ENCODE measurements around the gene HIVEP3.

The HIVEP3 gene

DNA sequence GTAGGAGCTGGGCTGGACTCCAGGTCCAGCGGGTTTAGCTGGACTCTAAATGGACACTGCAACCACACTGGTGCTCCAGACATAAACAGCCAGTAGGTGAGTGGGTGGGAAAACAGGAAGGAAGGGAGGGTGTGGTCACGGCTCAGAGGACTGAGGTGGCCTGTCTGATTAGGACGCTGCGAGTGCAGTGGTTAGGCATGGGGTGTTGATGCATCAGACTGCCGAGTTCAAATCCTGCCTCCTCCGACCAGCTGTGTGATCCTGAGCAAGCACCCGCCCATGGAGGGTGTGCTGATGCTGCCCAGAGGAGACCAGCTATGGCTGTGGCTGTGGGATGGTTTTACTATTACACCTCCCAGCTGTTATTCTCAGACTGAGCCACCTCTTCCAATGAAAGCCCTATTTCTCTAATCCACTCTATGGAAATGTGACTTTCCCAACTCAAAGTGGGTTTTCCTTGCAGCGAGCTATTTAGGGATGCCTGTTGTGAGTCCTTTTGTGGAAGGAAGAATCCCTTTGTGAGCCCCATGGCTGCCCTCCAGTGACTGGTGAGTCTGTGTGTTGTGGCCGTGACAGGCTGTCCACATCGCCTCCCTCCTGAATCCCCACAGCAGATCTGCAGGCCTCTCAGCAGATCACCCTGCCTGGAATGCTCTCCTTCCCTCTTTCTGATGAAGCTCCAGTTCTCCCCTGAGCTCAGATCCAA lies 377.7 kb downstream of the HIVEP3 start:
- DNase-seq: no peak

DNA sequence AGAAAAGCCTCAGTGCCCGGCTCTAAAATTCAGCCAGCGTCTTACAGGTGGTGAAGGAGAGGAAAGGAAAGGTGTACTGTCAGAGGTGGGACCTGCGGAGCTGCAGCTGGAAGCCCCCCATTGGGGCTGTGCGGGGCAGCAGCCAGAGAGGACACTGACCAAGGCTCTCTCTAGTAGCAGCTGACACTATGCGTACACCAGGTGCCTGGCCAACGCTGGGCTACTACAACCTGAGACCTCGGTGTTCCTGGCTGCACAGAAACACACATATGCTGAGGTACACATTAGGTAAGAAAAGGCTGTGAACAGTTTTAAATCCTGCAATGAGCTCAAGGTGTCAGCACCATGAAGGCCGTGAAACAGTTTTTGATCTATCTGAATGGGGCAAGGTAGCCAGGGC lies 378.7 kb downstream of the HIVEP3 start:
- DNase-seq: no peak

DNA sequence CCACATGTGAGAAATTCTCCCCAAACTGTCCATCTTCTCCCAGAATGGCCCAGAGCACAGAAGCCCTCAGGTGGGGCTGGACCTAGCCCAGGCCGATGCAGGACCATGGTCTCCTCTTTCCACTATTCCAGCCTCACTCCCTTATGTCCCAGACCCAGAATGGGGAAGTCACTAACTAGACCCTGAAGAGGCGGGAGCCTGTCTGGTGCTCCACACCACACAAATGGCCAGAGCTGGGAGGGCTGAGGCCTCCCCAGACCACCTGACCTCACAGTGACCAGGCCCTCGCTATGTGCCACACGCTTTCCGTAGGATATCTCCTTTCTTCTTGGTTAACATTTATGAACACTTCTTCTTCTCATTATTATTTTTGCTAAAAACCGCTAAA lies 379.3 kb downstream of the HIVEP3 start:
- no peak for DNase-seq

DNA sequence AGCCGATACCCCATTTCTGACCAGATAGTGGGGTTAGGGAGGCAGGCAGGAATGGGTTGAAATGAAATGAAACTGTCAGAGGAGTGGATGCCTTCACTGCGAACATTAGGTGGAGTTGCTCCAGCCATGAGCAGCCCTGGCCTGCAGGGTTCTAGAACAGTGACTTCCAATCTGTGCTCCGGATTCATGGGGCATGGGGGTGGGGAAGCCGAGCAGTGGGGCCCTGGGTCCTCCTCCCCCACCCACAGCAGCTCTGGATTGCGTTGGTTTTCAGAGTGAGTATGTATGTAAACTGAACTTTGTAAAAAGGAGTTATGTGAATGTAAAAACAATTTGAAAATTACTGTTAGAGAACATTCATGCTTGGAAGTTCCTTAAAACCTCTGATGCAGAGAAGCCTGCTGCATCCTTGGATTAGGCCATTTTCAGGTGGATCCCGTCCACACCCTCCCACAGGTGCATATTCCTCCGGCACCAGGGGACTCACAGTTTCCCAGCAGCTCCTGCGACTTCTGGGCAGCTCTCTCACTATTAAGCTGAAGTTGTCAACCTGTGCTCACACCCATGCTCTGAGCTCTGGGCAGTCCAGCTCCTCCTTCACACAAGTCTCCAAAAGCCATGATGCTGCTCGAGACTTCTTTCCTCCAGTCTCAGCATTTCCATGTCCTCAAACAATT lies 379.8 kb downstream of the HIVEP3 start:
- DNase-seq: no peak

DNA sequence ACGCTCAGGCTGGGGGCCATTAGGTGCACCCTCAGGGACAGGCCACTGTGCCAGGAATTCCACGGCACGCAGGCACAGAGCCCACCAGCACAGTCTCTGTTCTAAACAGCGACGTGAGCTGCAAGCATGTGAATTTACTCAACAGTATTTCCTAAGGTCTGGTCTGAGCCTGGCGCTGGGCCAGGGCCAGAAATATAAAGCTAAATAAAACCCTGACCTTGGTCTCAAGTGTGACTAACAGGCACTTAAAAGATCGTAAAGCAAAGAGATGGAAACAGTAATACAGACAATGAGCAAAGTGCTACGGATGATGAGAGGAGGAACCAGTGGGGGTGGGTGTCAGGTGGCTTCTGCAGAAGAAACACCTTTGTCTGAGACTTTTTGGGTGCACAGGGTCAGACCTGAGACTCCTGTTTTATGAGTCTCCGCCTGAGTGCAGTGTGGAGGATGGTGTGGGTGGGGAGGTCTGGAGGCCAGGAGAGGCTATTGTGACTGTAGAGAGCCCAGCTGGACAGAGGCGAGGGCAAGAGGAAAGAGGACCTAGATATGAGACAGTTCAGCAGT lies 380.9 kb downstream of the HIVEP3 start:
- no peak for DNase-seq

DNA sequence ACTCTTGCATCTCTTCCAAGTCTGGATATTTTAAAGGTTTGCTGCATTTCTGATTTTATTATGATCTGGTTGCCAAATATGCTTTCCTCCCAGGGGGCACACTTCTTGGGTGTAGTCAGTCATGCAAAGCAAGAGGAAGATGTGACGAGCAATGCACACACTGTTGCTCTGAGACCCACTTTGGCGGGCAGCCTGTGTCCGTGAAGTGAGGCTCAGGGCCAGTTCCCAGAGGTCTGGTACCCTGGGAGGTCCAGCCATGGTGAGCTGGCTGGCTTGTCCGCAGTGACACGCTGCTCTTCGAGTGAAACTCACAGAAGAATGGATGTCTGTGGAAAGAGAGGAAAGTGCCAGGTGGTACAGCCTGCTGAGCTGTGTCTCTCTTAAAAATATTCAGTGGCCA lies 381.5 kb downstream of the HIVEP3 start:
- no peak for DNase-seq

DNA sequence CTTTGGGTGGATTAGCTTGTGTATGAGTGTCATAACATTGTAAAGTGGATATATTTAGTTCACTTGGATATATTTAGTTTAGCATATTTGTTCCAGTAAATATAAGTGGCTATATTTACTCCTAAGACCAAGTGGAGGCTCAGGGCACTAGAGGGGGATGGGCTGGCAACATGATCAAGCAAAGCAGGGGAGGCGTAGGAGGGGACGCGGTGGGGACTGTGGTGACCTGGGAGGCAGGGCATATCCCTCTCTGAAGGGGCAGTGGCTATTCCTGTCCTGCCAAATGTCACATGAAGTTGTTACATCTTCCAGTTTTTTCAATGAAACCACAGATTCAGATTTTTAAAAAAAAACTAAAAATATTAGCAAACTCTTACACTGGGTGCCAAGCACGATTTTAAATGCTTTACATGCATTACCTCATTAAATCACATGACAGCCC lies 382.3 kb downstream of the HIVEP3 start:
- no peak for DNase-seq

DNA sequence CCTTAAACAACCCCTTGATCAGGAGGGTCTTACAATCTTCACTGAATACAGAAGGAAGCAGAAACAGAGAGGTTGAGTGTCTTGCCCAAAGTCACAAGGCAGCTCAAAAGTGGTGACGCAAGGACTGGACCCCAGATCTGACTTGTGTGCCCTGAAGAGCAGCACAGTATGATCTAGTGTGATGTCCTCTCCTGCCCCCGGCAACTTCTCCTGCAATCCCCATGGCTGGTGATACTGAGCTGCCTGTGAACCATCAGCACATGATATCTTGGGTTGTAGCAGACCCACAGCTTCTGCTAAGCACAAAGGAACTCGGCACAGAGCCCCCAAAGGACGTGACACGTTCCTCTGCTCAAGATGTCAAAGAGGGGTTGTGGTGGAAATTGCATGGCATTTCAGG lies 383.0 kb downstream of the HIVEP3 start:
- no peak for DNase-seq

DNA sequence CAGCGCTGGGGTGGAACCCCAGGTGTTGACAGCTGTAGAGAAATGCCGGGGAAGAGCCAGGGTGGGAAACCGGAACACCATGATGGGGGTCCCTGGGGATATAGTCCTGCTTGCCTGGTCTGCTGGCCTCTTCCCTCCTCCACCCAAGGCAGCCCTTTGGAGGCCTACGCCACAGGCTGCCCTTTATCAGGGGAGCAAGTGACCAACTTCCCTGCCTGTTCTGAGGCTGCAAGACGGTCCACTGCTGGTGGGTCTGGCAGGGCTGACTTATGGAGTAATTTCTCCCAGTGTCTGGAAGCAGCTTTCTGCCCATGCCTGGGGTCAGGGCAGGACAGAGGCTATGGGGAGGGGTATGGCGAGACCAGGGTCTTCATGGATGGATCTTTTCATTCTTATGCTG lies 383.4 kb downstream of the HIVEP3 start:
- DNase-seq: no peak

DNA sequence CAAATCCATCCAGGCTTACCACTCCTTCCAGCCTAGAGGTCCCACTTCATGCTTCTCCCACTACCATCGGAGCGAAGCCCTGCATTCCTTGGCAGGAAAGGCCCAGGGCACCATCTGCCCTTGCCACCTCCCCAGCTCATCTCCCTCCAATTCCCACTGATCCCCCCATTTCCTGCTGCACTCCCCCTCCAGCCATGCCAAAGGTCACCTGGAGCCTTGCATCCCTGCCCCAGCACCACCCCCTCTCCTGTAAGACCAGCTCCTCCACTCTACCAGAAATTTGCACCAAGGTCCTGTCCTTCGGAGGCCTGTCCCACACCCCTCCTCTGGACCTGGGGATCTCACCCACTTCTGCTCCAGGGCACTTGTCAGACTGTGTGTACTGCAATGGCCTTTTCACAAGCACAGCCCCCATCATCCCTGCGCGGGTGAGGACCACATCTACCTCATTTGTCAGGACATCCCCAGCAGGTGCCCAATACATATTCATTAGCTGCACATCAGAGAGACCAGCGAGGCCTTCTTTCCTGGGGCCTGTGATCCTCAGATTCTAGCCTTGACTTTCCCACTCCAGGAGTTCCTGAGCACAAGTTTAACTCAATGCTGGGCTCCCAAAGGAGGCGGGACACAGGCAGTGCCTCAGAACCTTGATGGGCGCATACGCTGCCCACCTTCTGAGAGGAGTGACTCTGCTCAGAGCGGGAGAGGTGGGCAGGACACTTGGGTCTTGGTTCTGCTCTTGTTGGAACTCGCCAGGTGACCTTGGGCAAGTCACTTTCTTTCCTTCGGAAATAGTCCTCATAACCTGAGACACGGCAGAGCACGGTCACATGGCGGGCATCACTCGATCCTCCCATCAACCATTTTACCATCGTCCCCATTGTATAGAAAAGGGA lies 384.3 kb downstream of the HIVEP3 start:
- no peak for DNase-seq

DNA sequence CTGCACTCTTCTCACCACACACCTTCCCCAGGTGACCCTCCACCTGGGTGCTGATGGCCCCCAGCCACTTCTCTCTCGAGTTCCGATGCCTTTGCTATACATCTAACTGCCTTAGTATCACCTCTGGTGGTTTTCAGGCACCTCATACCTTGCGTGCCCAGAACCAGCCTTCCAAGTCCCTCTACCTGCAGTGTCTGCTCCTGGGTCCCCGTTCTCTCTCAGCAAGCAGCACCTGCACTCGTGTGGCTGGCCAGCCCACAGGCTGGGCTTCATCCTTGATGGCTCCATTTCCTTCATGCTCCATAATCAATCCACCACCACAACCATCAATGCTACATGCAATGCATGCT lies 385.0 kb downstream of the HIVEP3 start:
- no peak for DNase-seq

DNA sequence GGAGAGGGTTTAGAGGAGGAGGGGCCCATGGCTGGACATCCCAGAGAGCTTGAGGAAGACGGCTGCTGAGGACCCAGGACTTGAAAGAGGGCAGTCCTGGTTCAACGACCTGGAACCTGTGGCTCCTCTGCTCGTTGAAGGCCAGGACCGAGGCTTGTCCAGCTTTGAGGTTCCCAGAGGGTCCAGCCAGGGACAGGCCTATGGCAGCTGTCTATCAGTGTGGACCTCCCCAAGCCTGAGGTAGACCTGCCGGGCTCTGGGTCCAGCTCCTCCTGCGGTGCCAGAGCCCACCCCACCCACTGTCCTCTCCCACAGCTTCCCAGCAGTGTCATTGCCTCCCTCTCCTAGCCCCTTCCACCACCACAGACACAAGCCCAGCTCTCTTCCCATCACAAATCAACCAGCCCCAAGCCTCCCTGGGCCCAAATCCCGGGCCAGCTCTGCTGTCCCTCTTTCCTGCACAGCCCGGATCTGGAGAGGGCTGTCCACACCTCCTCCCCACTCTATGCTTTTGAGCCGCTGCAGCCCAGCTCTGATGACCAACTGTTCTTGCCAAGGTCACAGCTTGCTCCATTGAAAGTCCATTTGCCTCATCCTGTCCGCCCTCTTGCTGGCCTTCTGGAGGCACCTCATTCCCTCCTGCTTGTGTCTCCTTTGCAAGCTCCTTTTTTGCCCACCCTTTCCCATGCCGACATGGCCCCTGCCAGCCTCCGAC lies 385.5 kb downstream of the HIVEP3 start:
- no peak for DNase-seq

DNA sequence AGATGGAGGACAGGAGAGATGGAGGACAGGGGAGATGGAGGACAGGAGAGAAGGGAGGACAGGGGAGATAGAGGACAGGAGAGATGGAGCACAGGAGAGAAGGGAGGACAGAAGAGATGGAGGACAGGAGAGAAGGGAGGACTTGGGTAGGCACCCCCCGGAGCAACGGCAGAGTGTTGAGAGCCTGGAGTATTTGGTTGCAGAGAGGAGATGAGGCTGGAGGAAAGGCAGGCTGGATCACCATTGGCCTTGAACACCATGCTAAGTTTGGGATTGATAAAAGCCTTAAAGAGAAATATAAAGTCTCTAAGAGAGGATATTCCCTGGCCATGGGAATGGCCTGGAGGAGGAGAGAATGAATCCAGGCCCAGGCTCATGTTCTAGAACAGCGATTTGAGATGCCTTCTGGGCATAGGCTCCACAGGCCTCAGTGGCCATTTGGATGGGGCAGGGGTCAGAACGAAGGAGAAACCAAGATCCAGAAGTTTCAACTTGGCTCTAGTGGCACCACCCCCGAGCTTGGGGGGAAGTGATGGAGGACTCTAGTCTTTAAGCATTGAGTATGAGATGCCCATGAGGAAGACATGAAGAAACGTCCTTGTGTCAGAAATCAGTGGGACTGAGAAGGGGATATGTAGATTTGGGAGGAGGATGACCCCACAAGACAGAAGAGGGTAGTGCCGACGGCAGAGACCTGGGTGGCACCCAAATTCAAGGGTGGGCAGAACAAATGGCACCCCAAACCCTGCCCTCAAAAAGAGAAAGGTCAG lies 386.3 kb downstream of the HIVEP3 start:
- DNase-seq: no peak

DNA sequence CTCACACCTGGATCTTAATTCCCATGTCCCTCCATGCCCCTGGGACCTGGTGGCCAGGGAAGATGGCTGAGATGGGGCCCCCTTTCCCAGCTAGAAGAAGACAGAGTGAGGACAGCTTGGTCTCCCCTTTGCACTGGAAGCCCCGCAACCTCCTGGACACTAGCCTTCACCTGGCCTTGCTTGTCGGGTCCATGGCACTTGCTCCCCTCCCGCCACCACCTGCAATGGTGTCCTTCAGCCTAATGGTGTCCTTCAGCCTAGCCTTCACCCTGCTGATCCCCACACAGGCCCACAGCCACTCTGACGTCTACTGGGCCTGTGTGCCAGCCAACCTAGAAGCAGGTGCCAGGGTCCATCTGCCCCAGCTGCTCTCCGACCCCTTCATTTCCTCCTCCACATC lies 388.3 kb downstream of the HIVEP3 start:
- DNase-seq: no peak

DNA sequence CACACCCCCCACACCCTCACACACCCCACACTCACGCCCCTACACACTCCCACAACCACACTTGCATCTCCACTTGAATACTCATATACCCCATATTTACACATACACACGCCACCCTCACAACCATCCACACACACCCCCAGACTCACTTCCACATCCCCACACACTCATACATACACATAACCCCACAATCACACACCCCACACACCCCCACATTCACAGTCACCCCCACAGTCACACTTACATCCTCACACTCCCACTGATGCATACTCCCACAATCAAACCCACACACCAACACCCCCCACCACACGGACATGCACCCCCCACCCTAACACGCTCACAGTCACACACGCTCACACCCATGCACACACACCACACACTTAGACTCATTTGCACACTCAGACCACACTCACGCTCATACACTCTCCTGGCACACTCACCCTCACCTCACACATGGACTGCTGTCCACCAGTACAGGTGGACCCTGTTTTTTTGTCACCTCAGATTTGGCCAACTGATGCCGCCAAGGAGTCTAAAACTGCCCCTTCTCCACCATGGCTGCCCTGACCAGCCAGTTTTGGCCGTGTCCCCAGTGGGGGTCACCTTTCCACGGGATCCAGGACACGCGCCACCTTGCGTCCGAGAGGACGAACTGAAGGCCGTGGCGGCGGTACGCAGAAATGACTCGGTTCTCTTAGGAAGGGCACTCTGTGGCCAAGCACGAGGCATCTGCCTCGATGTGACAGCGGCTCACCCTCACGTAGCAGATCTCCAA lies 388.9 kb downstream of the HIVEP3 start:
- no peak for DNase-seq

DNA sequence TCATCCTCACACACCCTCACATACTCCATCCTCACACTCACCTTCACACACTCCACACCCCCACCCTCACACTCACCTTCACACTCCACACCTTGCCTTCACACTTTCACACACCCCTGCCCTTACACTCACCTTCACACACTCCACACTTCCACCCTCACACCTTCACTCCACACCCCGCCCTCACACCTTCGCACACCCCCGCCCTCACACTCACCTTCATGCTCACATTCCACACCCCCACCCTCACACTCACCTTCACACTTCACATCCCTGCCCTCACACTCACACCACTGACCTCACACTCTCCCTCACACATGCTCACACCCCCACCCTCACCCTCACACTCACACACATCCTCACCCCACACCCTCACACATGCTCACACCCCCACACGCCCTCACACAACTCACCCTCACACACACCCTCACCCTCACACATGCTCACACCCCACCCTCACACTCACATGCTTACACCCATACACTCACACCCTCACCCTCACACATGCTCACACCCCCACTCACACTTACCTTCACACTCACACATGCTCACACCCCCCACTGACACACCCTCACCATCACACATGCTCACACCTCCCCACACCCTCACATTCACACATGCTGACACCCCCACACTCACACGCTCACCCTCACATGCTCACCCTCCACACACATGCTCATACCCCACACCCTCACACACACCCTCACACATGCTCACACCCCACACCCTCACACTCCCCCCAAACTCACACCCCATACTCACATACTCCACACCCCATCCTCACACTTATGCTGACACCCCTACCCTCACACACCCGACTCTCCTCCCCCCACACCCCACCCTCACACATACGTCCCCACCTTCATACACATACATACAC lies 389.8 kb downstream of the HIVEP3 start:
- DNase-seq: no peak

DNA sequence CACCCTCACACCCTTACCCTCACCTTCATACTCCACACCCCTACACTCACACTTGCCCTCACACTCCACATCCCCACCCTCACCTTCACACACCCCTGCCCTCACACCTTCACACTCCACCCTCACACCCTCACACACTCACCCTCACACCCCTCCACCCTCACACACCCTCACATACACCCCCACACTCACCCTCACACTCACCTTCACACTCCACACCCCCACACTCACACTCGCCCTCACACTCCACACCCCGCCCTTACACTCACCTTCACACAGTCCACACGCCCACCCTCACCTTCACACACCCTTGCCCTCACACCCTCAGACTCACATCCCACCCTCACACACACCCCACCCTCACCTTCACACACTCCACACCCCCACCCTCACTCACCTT lies 390.6 kb downstream of the HIVEP3 start:
- DNase-seq: no peak

DNA sequence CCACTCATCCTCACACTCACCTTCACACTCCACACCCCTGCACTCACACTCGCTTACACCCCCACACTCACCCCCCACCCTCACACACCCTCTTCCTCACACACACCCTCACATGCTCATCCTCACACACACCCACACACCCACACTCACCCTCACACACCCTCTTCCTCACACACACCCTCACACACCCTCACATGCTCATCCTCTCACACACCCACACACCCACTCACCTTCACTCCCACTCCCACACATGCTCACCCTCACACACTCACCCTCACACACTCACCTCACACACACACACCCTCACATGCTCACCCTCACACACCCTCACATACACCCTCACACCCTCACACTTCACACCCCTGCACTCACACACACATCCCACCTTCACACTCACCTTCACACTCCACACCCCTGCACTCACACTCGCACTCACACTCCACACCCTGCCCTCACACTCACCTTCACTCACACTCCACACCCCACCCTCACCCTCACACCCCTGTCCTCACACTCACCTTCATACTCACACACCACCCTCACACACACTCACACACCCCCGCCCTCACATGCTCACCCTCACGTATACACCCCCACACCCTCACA lies 391.7 kb downstream of the HIVEP3 start:
- no peak for DNase-seq

DNA sequence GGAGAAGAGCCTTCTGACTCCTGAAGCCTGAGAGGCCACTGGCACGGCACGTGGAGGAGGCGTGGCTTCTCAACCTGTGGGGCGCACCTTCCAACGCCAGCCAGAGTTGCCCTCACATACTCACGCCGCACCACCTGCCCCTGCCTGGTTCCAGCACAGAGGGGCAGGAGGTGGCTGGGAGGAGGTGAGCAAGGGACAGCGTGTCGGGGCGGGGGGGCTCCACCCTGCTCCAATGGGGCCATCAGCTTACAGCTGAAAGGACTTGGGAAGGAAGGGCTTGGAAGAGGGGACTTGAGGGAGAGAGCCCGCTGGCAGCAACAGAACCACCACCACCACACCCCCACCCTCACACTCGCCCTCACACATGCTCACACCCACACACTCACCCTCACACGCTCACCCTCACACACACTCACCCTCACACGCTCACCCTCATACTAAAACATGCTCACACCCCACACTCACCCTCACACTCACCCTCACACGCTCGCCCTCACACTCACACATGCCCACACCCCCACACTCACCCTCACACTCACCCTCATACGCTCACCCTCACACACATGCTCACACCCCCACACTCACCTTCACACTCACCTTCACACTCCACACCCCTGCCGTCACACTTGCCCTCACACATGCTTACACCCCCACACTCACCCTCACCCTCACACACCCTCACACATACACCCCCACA lies 392.7 kb downstream of the HIVEP3 start:
- no peak for DNase-seq

Data from CD4-positive, alpha-beta T cell treated with Interferon gamma for 1 hour (primary cell).